Trophoblast cell (in vitro differentiated cells and primary cell): Measurements from ENCODE around the gene BACH2.

Source experiments
- DNase-seq, 2 donors: peaks; one replicate each; pipeline ENCODE4 v3.0.0-alpha.2; 2016
- H2AFZ ChIP-seq: 2 replicates; pipeline ENCODE4 v1.6.1; 2013; ENCODE audit warnings: low read length, moderate library complexity, mild to moderate bottlenecking; ENCODE audit not compliant: insufficient read depth, poor library complexity
- H2AK5ac ChIP-seq: 2 replicates; pipeline ENCODE4 v1.6.1; 2013; ENCODE audit warnings: mild to moderate bottlenecking, low read length
- H2BK120ac ChIP-seq: 2 replicates; pipeline ENCODE4 v1.6.1; 2013; ENCODE audit warnings: low read length, mild to moderate bottlenecking, moderate library complexity; ENCODE audit not compliant: insufficient read depth, poor library complexity
- H2BK12ac ChIP-seq: 2 replicates; pipeline ENCODE4 v1.6.1; 2013; ENCODE audit warnings: mild to moderate bottlenecking, low read length, moderate library complexity
- H2BK5ac ChIP-seq: 2 replicates; pipeline ENCODE4 v1.6.1; 2013; ENCODE audit warnings: low read length, low read depth, moderate library complexity, mild to moderate bottlenecking; ENCODE audit not compliant: poor library complexity
- H3K14ac ChIP-seq: 2 replicates; pipeline ENCODE4 v1.6.1; 2013; ENCODE audit warnings: mild to moderate bottlenecking, low read length
- H3K18ac ChIP-seq: 2 replicates; pipeline ENCODE4 v1.6.1; 2013; ENCODE audit warnings: mild to moderate bottlenecking, low read length
- H3K23ac ChIP-seq: 2 replicates; pipeline ENCODE4 v1.6.1; 2013; ENCODE audit warnings: low read length
- H3K27ac ChIP-seq: 2 replicates; pipeline ENCODE4 v1.5.1; 2013; ENCODE audit warnings: low read depth, mild to moderate bottlenecking, inconsistent platforms, low read length, moderate library complexity
- H3K27me3 ChIP-seq: 2 replicates; pipeline ENCODE4 v1.6.1; 2013; ENCODE audit warnings: inconsistent platforms, mild to moderate bottlenecking, low read length, moderate library complexity; ENCODE audit not compliant: insufficient read depth
- H3K36me3 ChIP-seq, 2 experiments: 1 replicate in 1 of 2; 2 replicates in 1 of 2; pipeline ENCODE4 v1.6.1; 2013; ENCODE audit warnings: low read length in 2 of 2, mild to moderate bottlenecking in 2 of 2, moderate library complexity in 1 of 2; ENCODE audit not compliant: insufficient read depth in 2 of 2, control insufficient read depth in 1 of 2
- H3K4ac ChIP-seq: 2 replicates; pipeline ENCODE4 v1.6.1; 2013; ENCODE audit warnings: low read depth, mild to moderate bottlenecking, low read length, moderate library complexity
- H3K4me1 ChIP-seq, 2 experiments: 1 replicate in 1 of 2; 2 replicates in 1 of 2; pipeline ENCODE4 v1.6.1; 2013; ENCODE audit warnings: low read length in 2 of 2, mild to moderate bottlenecking in 2 of 2, moderate library complexity in 1 of 2; ENCODE audit not compliant: insufficient read depth in 2 of 2, control insufficient read depth in 1 of 2
- H3K4me2 ChIP-seq: 2 replicates; pipeline ENCODE4 v1.6.1; 2013; ENCODE audit warnings: inconsistent platforms, mild to moderate bottlenecking, low read length, moderate library complexity
- H3K4me3 ChIP-seq: 2 replicates; pipeline ENCODE4 v1.5.1; 2013; ENCODE audit warnings: mild to moderate bottlenecking, low read depth, low read length, inconsistent platforms
- H3K79me1 ChIP-seq: one replicate; pipeline ENCODE4 v1.6.1; 2013; ENCODE audit warnings: low read length
- H3K79me2 ChIP-seq: 2 replicates; pipeline ENCODE4 v1.6.1; 2013; ENCODE audit warnings: low read length, mild to moderate bottlenecking; ENCODE audit not compliant: control insufficient read depth, insufficient read depth, poor library complexity
- H3K9ac ChIP-seq: 2 replicates; pipeline ENCODE4 v1.6.1; 2013; ENCODE audit warnings: mild to moderate bottlenecking, low read length
- H3K9me3 ChIP-seq: 2 replicates; pipeline ENCODE4 v1.6.1; 2013; ENCODE audit warnings: low read depth, mild to moderate bottlenecking, control low read depth, inconsistent platforms, low read length; ENCODE audit not compliant: insufficient read depth
- H4K12ac ChIP-seq: 2 replicates; pipeline ENCODE4 v1.6.1; 2013; ENCODE audit warnings: low read depth, mild to moderate bottlenecking, low read length, moderate library complexity
- H4K8ac ChIP-seq: 2 replicates; pipeline ENCODE4 v1.6.1; 2013; ENCODE audit warnings: low read depth, mild to moderate bottlenecking, low read length, moderate library complexity
- H4K91ac ChIP-seq: one replicate; pipeline ENCODE4 v1.6.1; 2013; ENCODE audit warnings: low read depth, mild to moderate bottlenecking, low read length, moderate library complexity
- WGBS: extraction: QIAGEN DNeasy Blood & Tissue Kit; methylation state at CpG from one replicate; pipeline ENCODE4 v1.1.7; 2013; ENCODE audit warnings: missing lambda C conversion rate; ENCODE audit not compliant: insufficient read length, insufficient coverage; ENCODE audit errors: extremely low coverage; 5-methylcytosine and 5-hydroxymethylcytosine counted together

BACH2 gene

DNA sequence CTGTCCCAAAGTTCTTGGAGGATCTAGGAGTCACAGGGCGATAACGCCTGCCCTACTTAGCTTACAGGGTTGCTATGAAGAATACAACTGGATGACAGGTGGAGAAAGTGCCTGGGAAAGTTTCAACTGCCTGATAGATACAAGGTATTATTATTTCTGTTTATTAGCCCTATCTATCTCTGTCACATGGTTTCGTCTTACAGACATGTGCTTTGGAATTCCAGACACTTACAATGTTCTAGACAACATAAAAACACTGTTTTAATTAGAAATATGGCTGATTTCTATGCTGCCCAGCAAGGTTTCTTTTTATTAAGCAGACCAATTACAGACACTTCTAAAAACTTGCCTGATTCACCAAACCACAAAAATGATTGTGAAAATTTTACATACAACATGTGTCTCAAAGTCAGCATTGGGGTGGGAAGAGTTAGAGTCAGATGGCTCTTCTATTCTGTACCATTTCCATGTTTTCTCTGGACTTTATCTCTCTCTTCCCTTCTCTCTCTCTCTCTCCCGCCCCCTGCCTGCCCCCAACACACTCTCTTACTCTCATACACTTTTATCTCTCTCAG lies 352.4 kb downstream of the BACH2 start:
- Histone ChIP-seq H2BK120ac (no peak overlapping the region), H3K36me3 (peaks cover 2 to 4% of the 10 kb centered on the region in 2 experiments), H3K4ac (no peak overlapping the region), H4K91ac (no peak overlapping the region), H2AFZ (no peak overlapping the region), H3K4me1 (no peaks in the 10 kb centered on the region), H3K23ac (no peak overlapping the region), H3K79me1 (no peaks in the 10 kb centered on the region), H3K9ac (no peak overlapping the region), H2BK5ac (no peak overlapping the region), H3K14ac (no peak overlapping the region), H4K12ac (no peak overlapping the region), H3K18ac (no peak overlapping the region), H3K27ac (no peak overlapping the region), H3K4me3 (no peak overlapping the region), H3K27me3 (no peaks in the 10 kb centered on the region), H4K8ac (no peak overlapping the region), H3K9me3 (no peaks in the 10 kb centered on the region), H2AK5ac (no peak overlapping the region), H2BK12ac (no peak overlapping the region), H3K4me2 (no peak overlapping the region), H3K79me2 (no peaks in the 10 kb centered on the region)
- WGBS = 100% methylated on average over 1 of the region's 4 CpGs
- DNase-seq = no peak

DNA sequence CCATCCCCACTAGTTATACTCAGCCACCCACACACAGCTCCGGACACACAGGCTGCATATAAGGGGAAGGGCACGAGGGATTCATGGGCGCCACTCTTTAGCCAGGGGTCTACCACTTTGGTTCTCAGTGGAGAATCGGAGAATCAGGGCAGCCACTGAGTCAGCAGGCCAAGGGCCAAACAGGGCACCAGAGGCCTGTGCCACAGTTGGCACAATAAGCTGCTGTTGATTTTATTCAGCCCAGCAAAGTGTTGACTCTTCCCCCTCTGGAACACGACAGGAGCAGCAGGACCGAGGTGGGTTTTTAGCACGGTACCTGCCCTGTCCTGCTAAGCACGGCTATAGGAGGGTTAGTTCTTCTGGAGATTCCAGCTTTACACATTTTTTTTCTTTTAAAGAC lies 354.0 kb downstream of the BACH2 start:
- Histone ChIP-seq H3K4ac (no peak overlapping the region), H4K91ac (no peak overlapping the region), H3K14ac (no peak overlapping the region), H2AK5ac (no peak overlapping the region), H2AFZ (no peak overlapping the region), H4K12ac (no peak overlapping the region), H3K4me3 (no peak overlapping the region), H3K27ac (no peak overlapping the region), H3K4me2 (no peak overlapping the region), H3K9me3 (no peaks in the 10 kb centered on the region), H3K79me1 (no peaks in the 10 kb centered on the region), H2BK5ac (no peak overlapping the region), H3K23ac (no peak overlapping the region), H2BK12ac (no peak overlapping the region), H3K4me1 (no peaks in the 10 kb centered on the region), H3K9ac (no peak overlapping the region), H2BK120ac (no peak overlapping the region), H3K18ac (no peak overlapping the region), H3K27me3 (no peaks in the 10 kb centered on the region), H3K36me3 (no peaks in the 10 kb centered on the region), H3K79me2 (no peaks in the 10 kb centered on the region), H4K8ac (no peak overlapping the region)
- no peak for DNase-seq
- WGBS = no CpG with 5 or more reads among the region's 8 CpGs

DNA sequence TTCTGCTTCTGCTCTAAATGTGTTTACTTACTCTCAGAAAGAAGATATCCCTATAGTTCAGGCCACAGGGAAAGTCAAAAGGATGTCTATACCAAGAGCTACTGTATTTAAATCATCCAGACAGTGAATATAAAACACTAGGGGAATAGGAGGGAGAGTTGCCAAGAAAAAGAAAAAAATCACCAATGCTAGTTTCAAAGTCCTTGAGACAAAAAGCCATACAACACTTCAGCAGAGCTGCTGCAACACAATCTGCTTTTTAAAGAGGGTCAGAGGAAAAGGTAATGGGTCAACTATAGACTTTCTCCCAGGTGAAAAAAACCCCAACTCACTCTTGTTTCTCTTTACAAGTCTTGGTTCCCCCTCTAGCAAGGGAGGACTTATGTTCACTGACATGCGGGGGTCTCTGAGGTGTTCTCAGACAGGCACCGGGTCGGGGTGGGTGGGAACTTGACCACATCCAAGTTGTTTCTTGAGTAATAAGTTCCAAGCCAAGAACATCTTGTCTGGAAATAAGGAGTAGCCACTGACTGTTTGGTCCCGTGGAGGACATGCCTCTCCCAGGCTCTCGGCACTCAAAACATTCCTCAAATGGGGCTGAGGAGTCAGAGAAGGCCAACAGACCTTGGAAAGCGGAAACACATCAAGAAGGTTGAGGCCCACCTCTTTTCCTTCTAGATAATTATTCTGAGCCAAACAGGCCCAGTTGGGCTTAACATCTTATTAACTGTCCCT lies 354.7 kb downstream of the BACH2 start:
- no peak overlapping the region for H3K18ac ChIP-seq
- no peaks in the 10 kb centered on the region for H3K4me1 ChIP-seq
- no peaks in the 10 kb centered on the region for H3K9me3 ChIP-seq
- H3K4me3 ChIP-seq = no peak overlapping the region
- no peaks in the 10 kb centered on the region for H3K27me3 ChIP-seq
- H2AFZ ChIP-seq = no peak overlapping the region
- H2AK5ac ChIP-seq = no peak overlapping the region
- no peak overlapping the region for H4K8ac ChIP-seq
- H4K12ac ChIP-seq = no peak overlapping the region
- H3K14ac ChIP-seq = no peak overlapping the region
- H3K9ac ChIP-seq = no peak overlapping the region
- WGBS = no CpG with 5 or more reads among the region's 6 CpGs
- H3K79me2 ChIP-seq = no peaks in the 10 kb centered on the region
- H3K23ac ChIP-seq = no peak overlapping the region
- no peak overlapping the region for H2BK120ac ChIP-seq
- no peak overlapping the region for H3K4me2 ChIP-seq
- no peak overlapping the region for H3K27ac ChIP-seq
- no peaks in the 10 kb centered on the region for H3K79me1 ChIP-seq
- no peak for DNase-seq
- no peak overlapping the region for H2BK5ac ChIP-seq
- no peak overlapping the region for H4K91ac ChIP-seq
- H3K36me3 ChIP-seq = no peaks in the 10 kb centered on the region
- no peak overlapping the region for H3K4ac ChIP-seq
- no peak overlapping the region for H2BK12ac ChIP-seq

DNA sequence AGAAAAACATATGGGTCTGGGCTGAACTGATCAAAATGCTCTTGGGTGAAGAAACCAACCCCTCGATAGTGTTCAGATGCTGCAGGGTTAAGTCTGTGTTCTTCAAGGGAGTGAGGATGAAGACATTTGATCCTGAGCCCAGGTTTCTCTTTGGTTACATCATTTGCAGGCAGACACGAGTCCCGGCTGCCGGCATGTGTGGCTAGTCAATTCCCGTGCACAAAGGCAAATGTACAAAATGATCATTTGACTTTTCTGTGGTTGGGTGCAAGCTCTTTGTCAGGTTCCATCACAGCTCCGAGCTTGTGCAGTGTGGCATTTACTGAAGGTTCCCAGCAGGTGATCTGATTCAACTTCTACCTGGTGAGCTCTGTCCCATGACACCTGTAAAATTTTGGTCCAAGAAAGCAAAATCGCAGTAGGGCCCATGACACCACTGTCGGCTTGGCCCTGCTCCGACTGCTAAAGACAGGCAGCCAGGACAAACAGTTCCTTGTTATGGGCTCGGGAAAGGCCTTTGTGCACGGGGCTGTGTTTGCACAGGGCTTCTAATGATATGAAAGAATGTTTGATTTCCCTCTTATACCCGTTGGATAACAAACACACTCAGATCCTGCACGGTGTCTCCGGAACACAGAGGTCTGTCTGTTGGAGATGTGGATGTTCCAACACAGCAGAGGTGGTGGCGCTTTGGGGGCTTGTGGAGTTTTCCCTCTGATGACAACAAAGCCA lies 355.4 kb downstream of the BACH2 start:
- no peaks in the 10 kb centered on the region for H3K4me1 ChIP-seq
- no peak overlapping the region for H4K91ac ChIP-seq
- WGBS = no CpG with 5 or more reads among the region's 15 CpGs
- H3K27ac ChIP-seq = no peak overlapping the region
- H2BK120ac ChIP-seq = no peak overlapping the region
- no peak overlapping the region for H2AFZ ChIP-seq
- no peak overlapping the region for H3K23ac ChIP-seq
- H2AK5ac ChIP-seq = no peak overlapping the region
- no peaks in the 10 kb centered on the region for H3K79me1 ChIP-seq
- no peak overlapping the region for H3K14ac ChIP-seq
- no peaks in the 10 kb centered on the region for H3K79me2 ChIP-seq
- H3K4ac ChIP-seq = no peak overlapping the region
- H3K27me3 ChIP-seq = no peaks in the 10 kb centered on the region
- no peak for DNase-seq
- H3K9ac ChIP-seq = no peak overlapping the region
- no peak overlapping the region for H2BK5ac ChIP-seq
- H3K36me3 ChIP-seq = no peaks in the 10 kb centered on the region
- no peak overlapping the region for H3K18ac ChIP-seq
- H4K8ac ChIP-seq = no peak overlapping the region
- no peak overlapping the region for H4K12ac ChIP-seq
- no peak overlapping the region for H3K4me2 ChIP-seq
- no peak overlapping the region for H2BK12ac ChIP-seq
- no peaks in the 10 kb centered on the region for H3K9me3 ChIP-seq
- H3K4me3 ChIP-seq = no peak overlapping the region
